A549 (cell line): ENCODE results near the gene ORC6. TPM values are rescaled to one million over a fixed set of nuclear protein-coding genes. Genes with fewer than 3 reads are reported as not detected.

ENCODE experiments used
- ATAC-seq, 2 experiments: fragments of 200-7000 bp in 1 of 2; fragments of >200 bp in 1 of 2; cut with Nextera tagmentation in 1 of 2; cut with Tn5 transposase in 1 of 2; 3 replicates each; pipeline versions ENCODE4 v1.8.0 to v1.9.1; 2018 to 2020; ENCODE audit warnings: mild to moderate bottlenecking in 1 of 2, moderate library complexity in 1 of 2
- CTCF ChIA-PET: fragments of 300-600 bp; sonication (Branson Sonifier 250); formaldehyde crosslinking; extraction: SDS; loops from one replicate; lab custom pipeline; 2021; ENCODE audit warnings: antibody characterized with exemption, inconsistent platforms; lab: Yijun Ruan, JAX
- POLR2A ChIA-PET: fragments of 350-600 bp; formaldehyde crosslinking; extraction: SDS; loops from one replicate; lab custom pipeline; 2021; ENCODE audit warnings: antibody characterized with exemption, inconsistent platforms; lab: Yijun Ruan, JAX
- DNase-seq, 2 experiments: peaks; one replicate each; pipeline versions ENCODE4 v3.0.0 to v3.0.0-alpha.2; 2011 to 2016; ENCODE audit warnings: low read depth in 1 of 2, low spot score in 1 of 2
- FAIRE-seq: peaks from 2 replicates; lab custom pipeline; 2011; peaks lifted over from hg19 to GRCh38; lab: Jason Lieb, UNC
- H3K27ac ChIP-seq, 2 experiments: fragments of >200 bp; sonication (Bioruptor Twin); formaldehyde crosslinking; 3 replicates each; pipeline ENCODE4 v1.5.1; 2016 to 2017
- H3K4me1 ChIP-seq: fragments of >200 bp; sonication (Bioruptor Twin); formaldehyde crosslinking; 3 replicates; pipeline ENCODE4 v1.6.1; 2016
- H3K4me2 ChIP-seq: fragments of >200 bp; sonication (Bioruptor Twin); formaldehyde crosslinking; 3 replicates; pipeline ENCODE4 v1.6.1; 2016
- H3K4me3 ChIP-seq: fragments of >200 bp; sonication (Bioruptor Twin); formaldehyde crosslinking; 3 replicates; pipeline ENCODE4 v1.5.1; 2016
- H3K9me3 ChIP-seq: fragments of >200 bp; sonication (Bioruptor Twin); formaldehyde crosslinking; 3 replicates; pipeline ENCODE4 v1.6.1; 2016
- BHLHE40 ChIP-seq: IDR thresholded peaks from 2 replicates; pipeline ENCODE4 v1.6.1; 2012; ENCODE audit warnings: low read depth, low read length, inconsistent platforms
- CEBPB ChIP-seq, 2 experiments: fragments of >200 bp in 1 of 2; sonication (Bioruptor Twin) in 1 of 2; formaldehyde crosslinking in 1 of 2; IDR thresholded peaks; 2 replicates each; pipeline ENCODE4 v1.6.1; 2012 to 2016
- CHD2 ChIP-seq: fragments of 150-350 bp; IDR thresholded peaks from 2 replicates; pipeline ENCODE4 v1.6.1; 2014; ENCODE audit warnings: low read length; ENCODE audit not compliant: partially characterized antibody
- CTCF ChIP-seq: fragments of >200 bp; sonication (Bioruptor Twin); formaldehyde crosslinking; IDR thresholded peaks from 3 replicates; pipeline ENCODE4 v1.5.1; 2016
- E2F6 ChIP-seq: IDR thresholded peaks from 2 replicates; pipeline ENCODE4 v1.6.1; 2012; ENCODE audit warnings: low read depth, borderline replicate concordance
- ELK1 ChIP-seq: fragments of 150-350 bp; IDR thresholded peaks from 2 replicates; pipeline ENCODE4 v1.6.1; 2014; ENCODE audit warnings: low read depth, mild to moderate bottlenecking, low read length
- ESRRA ChIP-seq: fragments of 150-350 bp; IDR thresholded peaks from 2 replicates; pipeline ENCODE4 v1.6.1; 2014; ENCODE audit warnings: mild to moderate bottlenecking, low read length, borderline replicate concordance
- FOSB ChIP-seq: fragments of 250-450 bp; sonication (Bioruptor Pico); IDR thresholded peaks from 2 replicates; pipeline ENCODE4 v1.5.0; 2020; ENCODE audit warnings: mild to moderate bottlenecking, moderate library complexity
- FOSL2 ChIP-seq, 2 experiments: fragments of 450-650 bp in 1 of 2; fragments of >200 bp in 1 of 2; sonication (Bioruptor Twin) in 1 of 2; formaldehyde crosslinking; IDR thresholded peaks; 2 replicates each; pipeline versions ENCODE4 v1.5.0 to v1.6.1; 2016 to 2020; ENCODE audit warnings: mild to moderate bottlenecking in 1 of 2, moderate library complexity in 1 of 2
- FOXS1 ChIP-seq: fragments of 250-450 bp; sonication (Bioruptor Pico); IDR thresholded peaks from 2 replicates; pipeline ENCODE4 v1.5.0; 2020; ENCODE audit warnings: mild to moderate bottlenecking, moderate library complexity
- HDAC2 ChIP-seq: fragments of 200-600 bp; sonication (generic); IDR thresholded peaks from 2 replicates; pipeline ENCODE4 v1.6.1; 2016
- HES2 ChIP-seq: fragments of >200 bp; sonication (Bioruptor Twin); formaldehyde crosslinking; IDR thresholded peaks from 2 replicates; pipeline ENCODE4 v1.6.1; 2016
- HEYL ChIP-seq: fragments of 250-450 bp; sonication (Bioruptor Pico); IDR thresholded peaks from 2 replicates; pipeline ENCODE4 v1.8.0; 2021; ENCODE audit warnings: mild to moderate bottlenecking, moderate library complexity
- HMGXB4 ChIP-seq: fragments of 250-450 bp; sonication (Bioruptor Pico); IDR thresholded peaks from 2 replicates; pipeline ENCODE4 v1.5.0; 2021; ENCODE audit warnings: mild to moderate bottlenecking, moderate library complexity, borderline replicate concordance
- KDM1A ChIP-seq: fragments of 200-600 bp; sonication (generic); IDR thresholded peaks from 2 replicates; pipeline ENCODE4 v1.6.1; 2016; ENCODE audit warnings: low read depth, mild to moderate bottlenecking
- MAFK ChIP-seq: fragments of 450-650 bp; IDR thresholded peaks from 2 replicates; pipeline ENCODE4 v1.6.1; 2014; ENCODE audit not compliant: partially characterized antibody
- MAX ChIP-seq: IDR thresholded peaks from 2 replicates; pipeline ENCODE4 v1.6.1; 2012
- NPAS2 ChIP-seq: fragments of 250-450 bp; sonication (Bioruptor Pico); IDR thresholded peaks from 2 replicates; pipeline ENCODE4 v1.8.0; 2022; ENCODE audit warnings: mild to moderate bottlenecking, moderate library complexity, borderline replicate concordance
- PHF8 ChIP-seq: fragments of 200-600 bp; sonication (generic); IDR thresholded peaks from 2 replicates; pipeline ENCODE4 v1.6.1; 2016; ENCODE audit warnings: low read depth, mild to moderate bottlenecking, antibody characterized with exemption, moderate library complexity, borderline replicate concordance
- RAD21 ChIP-seq, 2 experiments: fragments of >200 bp in 1 of 2; sonication (Bioruptor Twin) in 1 of 2; formaldehyde crosslinking in 1 of 2; IDR thresholded peaks in 1 of 2; conservative IDR thresholded peaks in 1 of 2; 2 replicates in 1 of 2; 3 replicates in 1 of 2; pipeline ENCODE4 v1.6.1; 2012 to 2018; ENCODE audit warnings: inconsistent platforms in 1 of 2
- RARB ChIP-seq: fragments of 250-450 bp; sonication (Bioruptor Pico); IDR thresholded peaks from 2 replicates; pipeline ENCODE4 v1.8.0; 2021; ENCODE audit warnings: mild to moderate bottlenecking, moderate library complexity
- RCOR1 ChIP-seq: fragments of 150-350 bp; IDR thresholded peaks from 2 replicates; pipeline ENCODE4 v1.6.1; 2014; ENCODE audit warnings: antibody characterized with exemption, low read length, low read depth
- RFX5 ChIP-seq: fragments of 450-650 bp; IDR thresholded peaks from 2 replicates; pipeline ENCODE4 v1.7.1; 2014; ENCODE audit warnings: antibody characterized with exemption, mild to moderate bottlenecking, moderate library complexity
- SMC3 ChIP-seq: fragments of >200 bp; sonication (Bioruptor Twin); formaldehyde crosslinking; IDR thresholded peaks from 3 replicates; pipeline ENCODE4 v1.6.1; 2018; ENCODE audit warnings: inconsistent platforms
- SREBF2 ChIP-seq: fragments of 450-650 bp; IDR thresholded peaks from 2 replicates; pipeline ENCODE4 v1.6.1; 2014; ENCODE audit warnings: mild to moderate bottlenecking, moderate library complexity
- ZC3H11A ChIP-seq: fragments of 450-650 bp; IDR thresholded peaks from 2 replicates; pipeline ENCODE4 v1.6.1; 2014; ENCODE audit warnings: antibody characterized with exemption, mild to moderate bottlenecking
- ZFP36 ChIP-seq: fragments of 450-650 bp; IDR thresholded peaks from 2 replicates; pipeline ENCODE4 v1.6.1; 2014; ENCODE audit warnings: borderline replicate concordance; ENCODE audit not compliant: partially characterized antibody
- ZNF302 ChIP-seq: fragments of 250-450 bp; sonication (Bioruptor Pico); IDR thresholded peaks from 2 replicates; pipeline ENCODE4 v1.9.0; 2021; ENCODE audit warnings: inconsistent platforms, mild to moderate bottlenecking, moderate library complexity
- WGBS: methylation state at CpG from one replicate; pipeline ENCODE4 v1.1.6; 2017; ENCODE audit errors: missing lambda C conversion rate; 5-methylcytosine and 5-hydroxymethylcytosine counted together
- polyA plus RNA-seq, 4 experiments: library from polyadenylated mRNA; depleted of rRNA in 3 of 4; stranded (reverse); fragments of >200 nt; fragmentation: RNase III in 1 of 4; extraction: RNeasy Plus Mini Kit Qiagen cat#74134 plus additional on column Dnase treatment in 1 of 4; gene quantifications; 2 replicates in 3 of 4; 3 replicates in 1 of 4; pipeline ENCODE4 v1.2.3, GENCODE V29; 2011 to 2017

ORC6 gene
- polyA plus RNA-seq, 2 of the 4 experiments (the other 2 are of a cell fraction), result 35.0 to 44.5 TPM

GRCh38 chr16:46658925-46659324, 30.5 kb upstream of the ORC6 start (continued):
- TF ChIP-seq NPAS2 (CRISPR knock-in tag) (no peak), HEYL (CRISPR knock-in tag) (no peak), FOXS1 (CRISPR knock-in tag) (no peak), FOSB (CRISPR knock-in tag) (no peak)

- TF ChIP-seq RAD21 (conservative IDR thresholded peaks at IDR 0.05 in 1 of 2, IDR thresholded peaks at IDR 0.05 in 1 of 2) (no peak), FOSL2 (IDR thresholded peaks at IDR 0.05) (no peak), FOSL2 (CRISPR knock-in tag; IDR thresholded peaks at IDR 0.05) (no peak), ESRRA (no peak)
- 71% methylated on average over 4 of the region's 4 CpGs for WGBS
- no peak for DNase-seq
- no peak for ATAC-seq
- H3K4me2 ChIP-seq, result no peak overlapping the region
- no peak overlapping the region for H3K27ac ChIP-seq
- FAIRE-seq, result no peak
- no peaks in the 10 kb centered on the region for H3K9me3 ChIP-seq
- POLR2A ChIA-PET, result no interaction called here
- CTCF ChIA-PET, result interaction anchor here (0.9 to 4.1 kb wide), 3 partner anchors 9 to 22 kb away, joined by 3 to 27 read pairs (median 4); no protein-coding TSS in a partner anchor
- no peak overlapping the region for H3K4me3 ChIP-seq
- no peaks in the 10 kb centered on the region for H3K4me1 ChIP-seq
Measured at GRCh38 chr16:46662123-46662522, 27.3 kb upstream of the ORC6 start.

- ATAC-seq (peak; percentile 99 to 100), FAIRE-seq (no peak), DNase-seq (peak; percentile 74 to 78)
- ChIA-PET POLR2A (no interaction called here), CTCF (interaction anchor here (0.6 to 3.9 kb wide), 33 partner anchors 8 to 251 kb away, joined by 3 to 31 read pairs (median 5); no protein-coding TSS in a partner anchor)
- Histone ChIP-seq H3K9me3 (no peaks in the 10 kb centered on the region), H3K4me2 (no peak overlapping the region), H3K4me3 (no peak overlapping the region), H3K4me1 (no peaks in the 10 kb centered on the region), H3K27ac (no peak overlapping the region)
- 40% methylated on average over 6 of the region's 6 CpGs for WGBS
- no peak for TF ChIP-seq ZC3H11A
- TF ChIP-seq SREBF2, result no peak
- TF ChIP-seq PHF8, result no peak
- TF ChIP-seq HDAC2, result no peak
- TF ChIP-seq RCOR1, result no peak
- no peak for TF ChIP-seq BHLHE40
- no peak for TF ChIP-seq HMGXB4 (CRISPR knock-in tag)
- no peak for TF ChIP-seq RFX5
- no peak for TF ChIP-seq KDM1A
- peak; percentile 93 for TF ChIP-seq CTCF
- TF ChIP-seq CHD2, result no peak
- no peak for TF ChIP-seq CEBPB (IDR thresholded peaks at IDR 0.05)
- TF ChIP-seq ELK1, result no peak
- TF ChIP-seq MAX, result no peak
- no peak for TF ChIP-seq ZFP36
- TF ChIP-seq SMC3, result peak; percentile 23; the same call in 1 of the 3 replicates
- no peak for TF ChIP-seq HES2
- TF ChIP-seq ZNF302 (CRISPR knock-in tag), result no peak
- no peak for TF ChIP-seq MAFK
- no peak for TF ChIP-seq FOSL2 (IDR thresholded peaks at IDR 0.05)
- TF ChIP-seq FOSL2 (CRISPR knock-in tag; IDR thresholded peaks at IDR 0.05), result no peak
- TF ChIP-seq RARB (CRISPR knock-in tag), result no peak
- TF ChIP-seq E2F6, result no peak
- peak; percentile 73 to 85 for TF ChIP-seq RAD21 (conservative IDR thresholded peaks at IDR 0.05 in 1 of 2, IDR thresholded peaks at IDR 0.05 in 1 of 2)
- TF ChIP-seq HEYL (CRISPR knock-in tag), result no peak
Measured at GRCh38 chr16:46673320-46674013, 16.0 kb upstream of the ORC6 start.
